Thoracic aorta (tissue), 2 donors: ENCODE data around the gene DELE1. TPM values are rescaled to one million over a fixed set of nuclear protein-coding genes. Genes with fewer than 3 reads are reported as not detected.

ENCODE experiments used
- ATAC-seq: fragments of 150-250 bp; one replicate; pipeline ENCODE4 v1.8.0; 2017; ENCODE audit warnings: low read depth; ENCODE audit not compliant: insufficient number of reproducible peaks, low FRiP score
- DNase-seq: peaks from one replicate; pipeline ENCODE4 v3.0.0-alpha.2; 2020; ENCODE audit warnings: low spot score
- H3K27ac ChIP-seq, 2 donors: fragments of 200-600 bp; sonication (generic); 1 replicate in 1 of 2; 2 replicates in 1 of 2; pipeline ENCODE4 v1.5.1; 2016; ENCODE audit warnings: mild to moderate bottlenecking in 2 of 2, moderate library complexity in 2 of 2
- H3K27me3 ChIP-seq: fragments of 200-600 bp; sonication (generic); replicated peaks from 2 replicates; pipeline ENCODE4 v1.6.0; 2016; ENCODE audit warnings: mild to moderate bottlenecking; ENCODE audit not compliant: insufficient read depth
- H3K36me3 ChIP-seq: fragments of 200-600 bp; sonication (generic); one replicate; pipeline ENCODE4 v1.5.1; 2016
- H3K4me1 ChIP-seq, 2 donors: fragments of 200-600 bp; sonication (generic); 1 replicate in 1 of 2; 2 replicates in 1 of 2; pipeline versions ENCODE4 v1.5.1 to v1.6.0; 2016; ENCODE audit warnings: low read depth in 2 of 2, mild to moderate bottlenecking in 1 of 2; ENCODE audit not compliant: control insufficient read depth in 1 of 2
- H3K4me3 ChIP-seq: fragments of 200-600 bp; sonication (generic); 2 replicates; pipeline ENCODE4 v1.5.1; 2016; ENCODE audit warnings: mild to moderate bottlenecking
- H3K9me3 ChIP-seq: fragments of 200-600 bp; sonication (generic); 2 replicates; pipeline ENCODE4 v1.5.1; 2016
- CTCF ChIP-seq: fragments of 200-600 bp; sonication (generic); IDR thresholded peaks from one replicate; pipeline ENCODE4 v1.5.1; 2019; ENCODE audit warnings: antibody characterized with exemption
- total RNA-seq, 2 donors: library from RNA; depleted of rRNA; stranded (reverse); fragments of >200 nt; gene quantifications; one replicate each; pipeline versions ENCODE4 v1.1.0 to v1.2.3, GENCODE V29; 2016

The DELE1 gene
- total RNA-seq, 2 donors from 2014 or later, result 82.5 to 108 TPM

- DNase-seq, result no peak
- H3K4me1 ChIP-seq, result no peaks in the 10 kb centered on the region
- H3K4me3 ChIP-seq, result no peak overlapping the region
- H3K9me3 ChIP-seq, result no peaks in the 10 kb centered on the region
- no peak for TF ChIP-seq CTCF
- H3K27me3 ChIP-seq, result no peaks in the 10 kb centered on the region
- no peak for ATAC-seq
- no peaks in the 10 kb centered on the region for H3K36me3 ChIP-seq
- no peak overlapping the region for H3K27ac ChIP-seq
These were observed 19.1 kb upstream of the DELE1 start for GRCh38 chr5:141904551-141904950.

DNA sequence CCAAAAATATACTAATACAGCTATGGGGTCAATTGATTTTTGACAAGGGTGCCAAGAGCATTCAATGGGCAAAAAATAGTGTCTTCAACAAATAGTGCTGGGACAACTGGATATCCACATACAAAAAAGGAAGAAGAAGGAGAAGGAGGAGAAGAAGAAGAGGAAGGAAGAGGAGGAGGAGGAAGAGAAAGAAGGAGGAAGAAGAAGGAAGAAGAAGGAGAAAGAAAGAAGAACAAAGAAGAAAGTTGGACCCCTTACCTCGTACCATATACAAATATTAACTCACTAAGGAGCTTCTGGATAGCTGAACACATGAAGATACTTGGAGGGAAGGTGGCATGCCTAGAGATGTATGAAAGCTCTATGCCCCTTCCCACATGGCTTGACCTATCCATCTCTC is 17.2 kb upstream of the DELE1 start:
- Histone ChIP-seq H3K4me1 (no peaks in the 10 kb centered on the region), H3K36me3 (no peaks in the 10 kb centered on the region), H3K27ac (no peak overlapping the region), H3K4me3 (no peak overlapping the region), H3K9me3 (no peaks in the 10 kb centered on the region), H3K27me3 (no peaks in the 10 kb centered on the region)
- ATAC-seq (no peak), DNase-seq (no peak)
- no peak for TF ChIP-seq CTCF

- ATAC-seq, result no peak
- Histone ChIP-seq H3K4me1 (no peaks in the 10 kb centered on the region), H3K4me3 (no peak overlapping the region), H3K27me3 (no peaks in the 10 kb centered on the region), H3K9me3 (no peaks in the 10 kb centered on the region), H3K27ac (no peak overlapping the region), H3K36me3 (no peaks in the 10 kb centered on the region)
- DNase-seq, result no peak
- no peak for TF ChIP-seq CTCF
These were observed 16.7 kb upstream of the DELE1 start for GRCh38 chr5:141906972-141907371.

GRCh38 chr5:141908796-141909195 is 14.9 kb upstream of the DELE1 start:
- H3K4me3 ChIP-seq, result no peak overlapping the region
- no peak for ATAC-seq
- H3K4me1 ChIP-seq, result peaks cover 0 to 5% of the 10 kb centered on the region in 2 donors
- no peak for DNase-seq
- TF ChIP-seq CTCF, result no peak
- H3K36me3 ChIP-seq, result no peaks in the 10 kb centered on the region
- H3K27me3 ChIP-seq, result no peaks in the 10 kb centered on the region
- H3K27ac ChIP-seq, result no peak overlapping the region
- H3K9me3 ChIP-seq, result no peaks in the 10 kb centered on the region

DNA sequence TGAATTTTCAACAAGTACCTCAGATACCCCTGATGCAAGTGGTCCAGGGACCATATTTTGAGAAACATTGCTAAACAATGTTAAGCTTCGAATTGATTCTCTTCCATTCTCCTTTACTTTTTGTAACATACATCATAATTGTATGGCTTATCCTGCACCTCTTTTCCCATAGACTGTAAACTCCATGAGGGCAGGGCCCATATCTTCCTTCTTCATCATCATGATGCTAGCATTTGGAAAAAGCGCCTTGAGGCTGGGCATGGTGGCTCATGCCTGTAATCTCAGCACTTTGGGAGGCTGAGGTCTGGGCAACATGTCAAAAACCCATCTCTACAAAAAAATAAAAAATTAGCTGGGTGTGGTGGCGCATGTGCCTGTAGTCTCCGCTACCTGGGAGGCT is 14.5 kb upstream of the DELE1 start:
- Histone ChIP-seq H3K36me3 (no peaks in the 10 kb centered on the region), H3K27ac (no peak overlapping the region), H3K9me3 (no peaks in the 10 kb centered on the region), H3K27me3 (no peaks in the 10 kb centered on the region), H3K4me1 (peaks cover under 1 to 9% of the 10 kb centered on the region in 2 donors), H3K4me3 (no peak overlapping the region)
- no peak for TF ChIP-seq CTCF
- no peak for ATAC-seq
- DNase-seq, result no peak
